Right lobe of liver (tissue), 6 donors: ENCODE data around the gene RIPOR2. TPM values are rescaled to one million over a fixed set of nuclear protein-coding genes. Genes with fewer than 3 reads are reported as not detected.
"Not testable (repeated sequence)": the region's sequence is repeated elsewhere in the genome, so short reads cannot be mapped to it uniquely, and the experiment has no call there.

Experiments
- ATAC-seq, 4 donors: fragments of 200-7000 bp; cut with Tn5 transposase; one replicate each; pipeline ENCODE4 v1.9.1; 2020; ENCODE audit warnings: mild to moderate bottlenecking in 4 of 4, moderate library complexity in 4 of 4
- DNase-seq, 3 donors: peaks; one replicate each; pipeline ENCODE4 v3.0.0-alpha.2; 2020
- H3K27ac ChIP-seq, 3 donors: fragments of 200-600 bp; one replicate each; pipeline ENCODE4 v1.8.0; 2022
- H3K27me3 ChIP-seq, 2 donors: fragments of 200-600 bp; one replicate each; pipeline ENCODE4 v1.8.0; 2022
- H3K36me3 ChIP-seq, 4 donors: fragments of 200-600 bp; sonication (generic) in 1 of 4; one replicate each; pipeline versions ENCODE4 v1.5.1 to v1.8.0; 2017 to 2022; ENCODE audit warnings: control low read depth in 1 of 4
- H3K4me1 ChIP-seq, 4 donors: fragments of 200-600 bp; sonication (generic) in 1 of 4; one replicate each; pipeline versions ENCODE4 v1.5.1 to v1.8.0; 2017 to 2022; ENCODE audit warnings: control low read depth in 1 of 4
- H3K4me3 ChIP-seq, 3 donors: fragments of 200-600 bp; one replicate each; pipeline ENCODE4 v1.8.0; 2022
- H3K9me3 ChIP-seq, 4 donors: fragments of 200-600 bp; sonication (generic) in 1 of 4; one replicate each; pipeline versions ENCODE4 v1.5.1 to v1.8.0; 2017 to 2022; ENCODE audit warnings: control low read depth in 1 of 4
- CTCF ChIP-seq, 4 donors: fragments of 200-600 bp in 3 of 4; fragments of 450-650 bp in 1 of 4; IDR thresholded peaks; one replicate each; pipeline versions ENCODE4 v1.5.1 to v1.8.0; 2016 to 2022; ENCODE audit warnings: antibody characterized with exemption in 4 of 4, mild to moderate bottlenecking in 2 of 4
- POLR2A ChIP-seq: fragments of 450-650 bp; IDR thresholded peaks from one replicate; pipeline ENCODE4 v1.6.1; 2017; ENCODE audit warnings: antibody characterized with exemption, mild to moderate bottlenecking
- WGBS: methylation state at CpG from one replicate; pipeline ENCODE4 v1.1.6; 2018; ENCODE audit warnings: low coverage, low lambda C conversion rate; ENCODE audit not compliant: insufficient coverage; ENCODE audit errors: missing lambda C conversion rate; 5-methylcytosine and 5-hydroxymethylcytosine counted together
- intact Hi-C, 2 donors: fragments of 100-400 bp; cut with DNase I; formaldehyde crosslinking; loops; one replicate each; pipeline versions ENCODE4 v1.11.2 to v1.14.1; 2022
- total RNA-seq, 6 experiments: library from RNA; depleted of rRNA in 2 of 6; stranded (reverse); fragments of >200 nt in 2 of 6; fragmentation: NEBNext Ultra II Directional in 3 of 6; extraction: Animal tissue kit (Norgen Biotek cat#: 25700) in 3 of 6; gene quantifications; one replicate each; pipeline versions ENCODE4 v1.1.0 to v1.2.4, GENCODE V29; 2016 to 2023
- donor health status: DM: no; HTN: yes; CAD: no.
- donor health status: DM: no; HTN: no; CAD: no.
- donor health status: DM: no; HTN: no; CAD: no.
- donor health status: DM: no; HTN: yes; CAD: no.
- donor health status: DM: no; HTN: yes; CAD: no.

RIPOR2 gene
- total RNA-seq, 6 experiments from 2014 or later = 1.8 to 4.6 (median 3.5) TPM

- DNase-seq = no peak
- no peak overlapping the region for H3K27ac ChIP-seq
- intact Hi-C loops = no loop called here
- TF ChIP-seq POLR2A (no peak), CTCF (IDR thresholded peaks at IDR 0.05) (no peak)
- WGBS = 60% methylated on average over 1 of the region's 1 CpG
- H3K27me3 ChIP-seq = no peaks in the 10 kb centered on the region
- no peaks in the 10 kb centered on the region for H3K9me3 ChIP-seq
- no peaks in the 10 kb centered on the region for H3K36me3 ChIP-seq
- no peak for ATAC-seq
- H3K4me1 ChIP-seq = no peaks in the 10 kb centered on the region
- no peak overlapping the region for H3K4me3 ChIP-seq
Measured at GRCh38 chr6:24918641-24919055, 17.1 kb downstream of the RIPOR2 start.

GRCh38 chr6:24916496-24916895 lies 19.3 kb downstream of the RIPOR2 start:
- no peaks in the 10 kb centered on the region for H3K9me3 ChIP-seq
- ATAC-seq (no peak), DNase-seq (no peak)
- H3K27ac ChIP-seq = no peak overlapping the region
- TF ChIP-seq POLR2A (no peak), CTCF (IDR thresholded peaks at IDR 0.05) (no peak)
- no peaks in the 10 kb centered on the region for H3K27me3 ChIP-seq
- H3K4me3 ChIP-seq = no peak overlapping the region
- intact Hi-C loops = no loop called here
- WGBS = 67% methylated on average over 4 of the region's 5 CpGs
- H3K36me3 ChIP-seq = no peaks in the 10 kb centered on the region
- no peaks in the 10 kb centered on the region for H3K4me1 ChIP-seq

- H3K4me1 ChIP-seq = peaks cover 0 to 6% (median 0%) of the 10 kb centered on the region in 4 donors
- H3K27me3 ChIP-seq = no peaks in the 10 kb centered on the region
- WGBS = 42% methylated on average over 3 of the region's 5 CpGs
- no peak for TF ChIP-seq CTCF (IDR thresholded peaks at IDR 0.05)
- no peak for TF ChIP-seq POLR2A
- no peak overlapping the region for H3K4me3 ChIP-seq
- H3K36me3 ChIP-seq = no peaks in the 10 kb centered on the region
- intact Hi-C loops = no loop called here
- no peak for ATAC-seq
- no peak overlapping the region for H3K27ac ChIP-seq
- DNase-seq = peak in 1 of 3 donors; percentile 28
- H3K9me3 ChIP-seq = no peaks in the 10 kb centered on the region
Measured at GRCh38 chr6:24915641-24916040, 20.1 kb downstream of the RIPOR2 start.

GRCh38 chr6:24914082-24914481 lies 21.7 kb downstream of the RIPOR2 start:
- intact Hi-C loops = not testable (repeated sequence)
- WGBS = 81% methylated on average over 10 of the region's 10 CpGs
- peak in 1 of 3 donors; percentile 23 for DNase-seq

GRCh38 chr6:24911796-24912382 lies 23.9 kb downstream of the RIPOR2 start:
- no peak overlapping the region for H3K4me3 ChIP-seq
- H3K27ac ChIP-seq = no peak overlapping the region
- ATAC-seq = no peak
- H3K9me3 ChIP-seq = no peaks in the 10 kb centered on the region
- H3K36me3 ChIP-seq = no peaks in the 10 kb centered on the region
- intact Hi-C loops = no loop called here
- DNase-seq = peak in 1 of 3 donors; percentile 30
- no peak for TF ChIP-seq CTCF (IDR thresholded peaks at IDR 0.05)
- TF ChIP-seq POLR2A = no peak
- H3K4me1 ChIP-seq = peaks cover 0 to 15% (median 0%) of the 10 kb centered on the region in 4 donors
- 40% methylated on average over 3 of the region's 6 CpGs for WGBS
- H3K27me3 ChIP-seq = no peaks in the 10 kb centered on the region

More at GRCh38 chr6:24914082-24914481, 21.7 kb downstream of the RIPOR2 start:
- H3K36me3 ChIP-seq, H3K9me3 ChIP-seq, ATAC-seq, H3K27ac ChIP-seq, H3K4me3 ChIP-seq, H3K27me3 ChIP-seq: not testable (repeated sequence)
- peaks cover 0 to 15% (median 0%) of the 10 kb centered on the region in 4 donors for H3K4me1 ChIP-seq
